DND-41 (cell line): ENCODE measurements around the gene ZNF428.

Experiments
- CTCF ChIP-seq: IDR thresholded peaks from 2 replicates; pipeline ENCODE4 v1.5.1; 2012; ENCODE audit warnings: borderline replicate concordance, low read length, moderate library complexity, mild to moderate bottlenecking; ENCODE audit not compliant: poor library complexity, severe bottlenecking; ENCODE audit errors: extremely low read depth
- EZH2 ChIP-seq: IDR thresholded peaks from 3 replicates; pipeline ENCODE4 v1.6.1; 2012; ENCODE audit warnings: borderline replicate concordance, low read depth, mild to moderate bottlenecking, moderate library complexity, low read length, inconsistent platforms; ENCODE audit not compliant: severe bottlenecking

DNA sequence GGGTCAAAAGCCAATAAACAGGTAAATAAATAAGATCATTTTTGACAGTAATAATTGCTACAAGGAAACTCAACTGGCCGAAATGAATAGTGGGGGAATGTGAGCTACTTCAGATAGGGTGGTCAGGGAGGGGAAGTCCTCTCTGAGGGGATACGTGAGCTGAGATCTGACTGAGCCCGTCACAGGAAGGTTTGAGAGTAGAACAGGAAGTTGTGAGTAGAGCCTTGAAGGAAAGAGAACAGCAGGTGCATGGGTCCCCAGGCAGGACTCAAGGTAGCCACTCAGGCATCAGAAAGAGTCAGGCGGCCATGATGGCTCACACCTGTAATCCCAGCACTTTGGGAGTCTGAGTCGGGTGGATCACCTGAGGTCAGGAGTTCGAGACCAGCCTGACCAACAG is 29.8 kb downstream of the ZNF428 start:
- TF ChIP-seq CTCF: no peak
- TF ChIP-seq EZH2: no peak
